Measurements from ENCODE around the gene TBC1D22A. TPM values are rescaled to one million over a fixed set of nuclear protein-coding genes. Genes with fewer than 3 reads are reported as not detected.

TBC1D22A gene
- total RNA-seq, 4 donors from 2014 or later, result 18.8 to 25.2 (median 23.1) TPM

DNA sequence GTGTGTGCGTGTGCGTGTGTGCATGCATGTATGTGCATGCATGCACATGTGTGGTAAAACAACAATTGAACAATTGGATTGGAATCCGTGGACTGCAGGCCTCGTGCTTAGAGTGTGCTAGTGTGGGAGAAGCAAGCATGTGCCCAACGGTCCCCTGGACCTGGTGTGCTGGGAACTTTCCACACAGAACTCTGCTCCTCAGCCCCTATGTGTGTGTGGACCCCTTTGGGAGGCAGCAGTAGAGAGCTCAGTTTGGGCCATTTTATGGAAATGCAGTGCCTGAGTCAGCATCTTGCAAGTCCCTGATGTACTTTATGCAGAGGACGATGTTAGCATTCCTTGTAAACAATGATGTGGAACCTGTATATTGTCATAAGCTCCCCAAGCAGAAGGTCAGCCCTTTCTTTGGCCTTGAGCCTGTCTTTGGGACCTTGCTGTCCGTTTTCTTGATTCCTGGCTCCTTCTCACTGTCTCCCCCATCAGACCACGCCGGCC is 167.3 kb downstream of the TBC1D22A start:
- intact Hi-C loops (cut with DNase I; ENCODE audit: low total_unique reads), result no loop called here
- Histone ChIP-seq H3K4me1 (peaks cover 4 to 5% of the 10 kb centered on the region in 2 donors), H3K9me3 (no peaks in the 10 kb centered on the region), H3K27me3 (no peaks in the 10 kb centered on the region), H3K27ac (no peak overlapping the region), H3K4me3 (no peak overlapping the region), H3K36me3 (no peaks in the 10 kb centered on the region)
- in situ Hi-C loops (cut with MboI; ENCODE audit: low sequenced_read_pairs in 4 of 4), result no loop called here
- TF ChIP-seq CTCF (IDR thresholded peaks at IDR 0.05 in 4 of 5, conservative IDR thresholded peaks at IDR 0.05 in 1 of 5), result no peak
- TF ChIP-seq POLR2A (IDR thresholded peaks at IDR 0.05), result no peak
- DNase-seq (no peak), ATAC-seq (no peak)

- Histone ChIP-seq H3K9me3 (no peaks in the 10 kb centered on the region), H3K36me3 (no peaks in the 10 kb centered on the region), H3K27ac (no peak overlapping the region), H3K4me3 (no peak overlapping the region), H3K4me1 (peaks cover 18 to 22% of the 10 kb centered on the region in 2 donors), H3K27me3 (no peaks in the 10 kb centered on the region)
- no peak for ATAC-seq
- intact Hi-C loops (cut with DNase I; ENCODE audit: low total_unique reads) (no loop called here), in situ Hi-C loops (cut with MboI; ENCODE audit: low sequenced_read_pairs in 4 of 4) (no loop called here)
- DNase-seq, result no peak
- TF ChIP-seq CTCF (IDR thresholded peaks at IDR 0.05 in 4 of 5, conservative IDR thresholded peaks at IDR 0.05 in 1 of 5) (no peak), POLR2A (IDR thresholded peaks at IDR 0.05) (no peak)
These were observed 169.0 kb downstream of the TBC1D22A start for GRCh38 chr22:46931414-46931813.

GRCh38 chr22:46931881-46932280 is 169.4 kb downstream of the TBC1D22A start:
- H3K4me1 ChIP-seq, result peaks cover 23 to 25% of the 10 kb centered on the region in 2 donors
- intact Hi-C loops (cut with DNase I; ENCODE audit: low total_unique reads) (no loop called here), in situ Hi-C loops (cut with MboI; ENCODE audit: low sequenced_read_pairs in 4 of 4) (no loop called here)
- H3K4me3 ChIP-seq, result no peak overlapping the region
- H3K27me3 ChIP-seq, result no peaks in the 10 kb centered on the region
- TF ChIP-seq CTCF (IDR thresholded peaks at IDR 0.05 in 4 of 5, conservative IDR thresholded peaks at IDR 0.05 in 1 of 5), result no peak
- TF ChIP-seq POLR2A (IDR thresholded peaks at IDR 0.05), result no peak
- ATAC-seq (no peak), DNase-seq (no peak)
- H3K27ac ChIP-seq, result no peak overlapping the region
- no peaks in the 10 kb centered on the region for H3K36me3 ChIP-seq
- no peaks in the 10 kb centered on the region for H3K9me3 ChIP-seq

GRCh38 chr22:46933040-46933930 is 170.8 kb downstream of the TBC1D22A start:
- DNase-seq (no peak), ATAC-seq (no peak)
- in situ Hi-C loops (cut with MboI; ENCODE audit: low sequenced_read_pairs in 4 of 4), result no loop called here
- Histone ChIP-seq H3K4me3 (no peak overlapping the region), H3K9me3 (no peaks in the 10 kb centered on the region), H3K27ac (no peak overlapping the region), H3K27me3 (no peaks in the 10 kb centered on the region), H3K4me1 (peaks cover 23 to 25% of the 10 kb centered on the region in 2 donors), H3K36me3 (no peaks in the 10 kb centered on the region)
- intact Hi-C loops (cut with DNase I; ENCODE audit: low total_unique reads), result no loop called here
- TF ChIP-seq POLR2A (IDR thresholded peaks at IDR 0.05) (no peak), CTCF (IDR thresholded peaks at IDR 0.05 in 4 of 5, conservative IDR thresholded peaks at IDR 0.05 in 1 of 5) (no peak)

All from gastrocnemius medialis (tissue), 4 donors.